IMR-90 (cell line): ENCODE data around the gene USP32.

Experiments used
- FOS ChIP-seq: fragments of 150-350 bp; IDR thresholded peaks from 2 replicates; pipeline ENCODE4 v1.6.1; 2016; ENCODE audit warnings: low read depth, low read length
- NFE2L2 ChIP-seq: fragments of 150-350 bp; IDR thresholded peaks from 2 replicates; pipeline ENCODE4 v1.6.1; 2016; ENCODE audit warnings: low read depth, mild to moderate bottlenecking, low read length
- POLR2A ChIP-seq: IDR thresholded peaks from 2 replicates; pipeline ENCODE4 v1.6.1; 2012; ENCODE audit warnings: mild to moderate bottlenecking, low read depth, low read length
- TF ChIP-seq, protein P1 (sequence below): conservative IDR thresholded peaks from 2 replicates; pipeline ENCODE4 v1.5.1; 2012; ENCODE audit warnings: mild to moderate bottlenecking, low read depth, low read length, improper control_type of control experiment
- TF ChIP-seq, protein P2 (sequence below): fragments of 150-350 bp; IDR thresholded peaks from 2 replicates; pipeline ENCODE4 v1.6.1; 2016; ENCODE audit warnings: low read depth, mild to moderate bottlenecking, low read length, moderate library complexity, borderline replicate concordance
- TF ChIP-seq, protein P3 (sequence below): fragments of 150-350 bp; IDR thresholded peaks from 2 replicates; pipeline ENCODE4 v1.6.1; 2017; ENCODE audit warnings: mild to moderate bottlenecking, antibody characterized with exemption, low read length, low read depth

DNA sequence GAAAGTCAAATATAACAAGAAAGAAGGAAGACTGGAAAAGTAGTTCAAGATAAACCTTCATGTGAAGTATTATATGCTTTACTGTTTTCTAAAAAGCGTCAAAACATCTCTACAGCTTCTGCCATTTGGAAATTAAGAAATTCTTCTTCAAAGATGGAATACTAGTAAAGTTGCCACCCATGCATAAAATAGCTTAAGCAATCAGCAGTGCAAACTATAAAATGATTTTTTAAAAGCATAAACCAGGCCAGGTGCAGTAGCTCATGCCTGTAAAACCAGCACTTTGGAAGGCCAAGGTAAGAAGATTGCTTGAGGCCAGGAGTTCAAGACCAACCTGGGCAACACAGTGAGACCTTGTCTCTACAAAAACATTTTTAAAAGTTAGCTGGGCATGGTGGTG is 68.2 kb downstream of the USP32 start:
- TF ChIP-seq POLR2A (no peak), FOS (no peak), NFE2L2 (no peak)
- TF ChIP-seq, protein P1, sequence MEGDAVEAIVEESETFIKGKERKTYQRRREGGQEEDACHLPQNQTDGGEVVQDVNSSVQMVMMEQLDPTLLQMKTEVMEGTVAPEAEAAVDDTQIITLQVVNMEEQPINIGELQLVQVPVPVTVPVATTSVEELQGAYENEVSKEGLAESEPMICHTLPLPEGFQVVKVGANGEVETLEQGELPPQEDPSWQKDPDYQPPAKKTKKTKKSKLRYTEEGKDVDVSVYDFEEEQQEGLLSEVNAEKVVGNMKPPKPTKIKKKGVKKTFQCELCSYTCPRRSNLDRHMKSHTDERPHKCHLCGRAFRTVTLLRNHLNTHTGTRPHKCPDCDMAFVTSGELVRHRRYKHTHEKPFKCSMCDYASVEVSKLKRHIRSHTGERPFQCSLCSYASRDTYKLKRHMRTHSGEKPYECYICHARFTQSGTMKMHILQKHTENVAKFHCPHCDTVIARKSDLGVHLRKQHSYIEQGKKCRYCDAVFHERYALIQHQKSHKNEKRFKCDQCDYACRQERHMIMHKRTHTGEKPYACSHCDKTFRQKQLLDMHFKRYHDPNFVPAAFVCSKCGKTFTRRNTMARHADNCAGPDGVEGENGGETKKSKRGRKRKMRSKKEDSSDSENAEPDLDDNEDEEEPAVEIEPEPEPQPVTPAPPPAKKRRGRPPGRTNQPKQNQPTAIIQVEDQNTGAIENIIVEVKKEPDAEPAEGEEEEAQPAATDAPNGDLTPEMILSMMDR, result no peak
- TF ChIP-seq, protein P2, sequence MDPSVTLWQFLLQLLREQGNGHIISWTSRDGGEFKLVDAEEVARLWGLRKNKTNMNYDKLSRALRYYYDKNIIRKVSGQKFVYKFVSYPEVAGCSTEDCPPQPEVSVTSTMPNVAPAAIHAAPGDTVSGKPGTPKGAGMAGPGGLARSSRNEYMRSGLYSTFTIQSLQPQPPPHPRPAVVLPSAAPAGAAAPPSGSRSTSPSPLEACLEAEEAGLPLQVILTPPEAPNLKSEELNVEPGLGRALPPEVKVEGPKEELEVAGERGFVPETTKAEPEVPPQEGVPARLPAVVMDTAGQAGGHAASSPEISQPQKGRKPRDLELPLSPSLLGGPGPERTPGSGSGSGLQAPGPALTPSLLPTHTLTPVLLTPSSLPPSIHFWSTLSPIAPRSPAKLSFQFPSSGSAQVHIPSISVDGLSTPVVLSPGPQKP, result no peak
- TF ChIP-seq, protein P3, sequence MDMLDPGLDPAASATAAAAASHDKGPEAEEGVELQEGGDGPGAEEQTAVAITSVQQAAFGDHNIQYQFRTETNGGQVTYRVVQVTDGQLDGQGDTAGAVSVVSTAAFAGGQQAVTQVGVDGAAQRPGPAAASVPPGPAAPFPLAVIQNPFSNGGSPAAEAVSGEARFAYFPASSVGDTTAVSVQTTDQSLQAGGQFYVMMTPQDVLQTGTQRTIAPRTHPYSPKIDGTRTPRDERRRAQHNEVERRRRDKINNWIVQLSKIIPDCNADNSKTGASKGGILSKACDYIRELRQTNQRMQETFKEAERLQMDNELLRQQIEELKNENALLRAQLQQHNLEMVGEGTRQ, result no peak
